Renal cortical epithelial cell (primary cell): ENCODE data around the gene TYSND1. TPM values are rescaled to one million over a fixed set of nuclear protein-coding genes. Genes with fewer than 3 reads are reported as not detected.
A peak's percentile ranks its signal among the peaks of the same experiment; 100 is the strongest.
"Not testable (repeated sequence)": the region's sequence is repeated elsewhere in the genome, so short reads cannot be mapped to it uniquely, and the experiment has no call there.

Source experiments
- DNase-seq: peaks from one replicate; pipeline ENCODE4 v3.0.0-alpha.2; 2011; ENCODE audit warnings: low read depth
- total RNA-seq: library from RNA; depleted of rRNA; stranded (reverse); fragments of >200 nt; gene quantifications from 2 replicates; pipeline ENCODE4 v1.2.3, GENCODE V29; 2014

TYSND1 gene
- total RNA-seq, 1 donor from 2014 or later = 15.6 TPM

DNA sequence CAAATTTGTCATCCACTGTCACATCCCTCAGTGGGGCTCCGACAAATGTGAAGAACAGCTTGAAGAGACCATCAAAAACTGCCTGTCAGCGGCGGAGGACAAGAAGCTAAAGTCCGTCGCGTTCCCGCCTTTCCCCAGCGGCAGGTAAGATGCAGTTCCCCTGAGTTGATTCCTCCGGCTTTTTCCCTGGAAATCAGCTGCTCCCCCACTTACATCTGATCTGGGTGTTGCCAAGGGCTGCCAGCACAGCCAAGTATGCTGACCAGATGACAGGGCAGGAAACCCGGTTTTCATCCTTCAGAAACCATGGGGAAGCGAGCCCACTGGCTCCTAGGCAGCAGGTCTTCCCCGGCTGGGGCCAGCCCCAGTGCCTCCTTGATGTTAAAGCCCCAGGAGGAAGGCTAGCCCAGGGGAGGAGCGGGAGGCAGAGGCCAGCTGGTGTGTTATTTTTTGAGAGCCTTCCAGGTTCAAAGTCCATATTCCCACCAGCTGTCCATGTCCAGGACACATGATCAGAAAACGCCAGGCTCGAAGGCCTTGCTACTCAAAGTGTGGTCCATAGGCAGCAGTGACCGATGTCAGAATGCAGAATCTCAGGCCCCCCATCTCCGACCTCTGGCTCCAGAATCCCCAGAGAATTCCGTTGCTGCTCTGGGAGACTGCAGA is 37.3 kb downstream of the TYSND1 start:
- DNase-seq = no peak

DNA sequence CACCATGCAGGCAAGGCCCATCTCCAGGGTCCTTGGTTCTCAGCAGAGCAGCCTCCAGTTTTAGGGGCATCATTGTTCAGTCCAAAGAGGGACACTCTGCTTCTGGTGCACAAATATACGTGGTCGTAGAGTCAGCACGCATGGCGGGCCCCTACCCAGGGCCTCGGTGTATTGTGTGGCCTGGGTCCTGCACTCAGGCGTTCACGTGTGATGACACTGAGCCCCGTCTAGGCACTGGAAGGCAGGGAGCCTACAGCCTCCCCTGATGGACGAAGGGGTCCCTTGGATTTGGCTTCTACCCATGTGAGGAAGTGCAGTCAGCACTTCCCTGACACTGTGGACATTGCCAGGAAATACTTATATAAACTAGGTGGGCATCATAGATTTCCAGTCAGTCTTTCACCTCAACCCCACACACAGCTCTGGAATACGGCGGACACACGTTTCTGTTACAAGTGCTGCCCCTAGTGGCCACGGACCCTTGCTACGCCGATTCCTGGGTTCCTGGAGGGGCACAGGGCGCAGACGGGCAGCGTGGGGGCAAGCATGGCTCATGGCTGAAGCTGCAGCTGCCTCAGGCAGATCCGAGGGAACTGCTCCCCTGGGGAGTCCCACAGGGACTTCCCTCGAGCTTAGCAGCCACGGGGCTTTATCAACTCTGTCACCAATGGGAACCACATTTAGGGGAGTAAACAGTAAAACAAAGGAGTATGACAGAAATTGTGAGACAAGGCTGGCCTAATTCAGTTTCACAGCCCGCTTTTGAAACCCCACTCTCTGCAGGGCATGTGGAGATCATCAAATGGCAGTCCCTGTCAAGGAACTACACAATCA is 39.3 kb downstream of the TYSND1 start:
- no peak for DNase-seq

DNA sequence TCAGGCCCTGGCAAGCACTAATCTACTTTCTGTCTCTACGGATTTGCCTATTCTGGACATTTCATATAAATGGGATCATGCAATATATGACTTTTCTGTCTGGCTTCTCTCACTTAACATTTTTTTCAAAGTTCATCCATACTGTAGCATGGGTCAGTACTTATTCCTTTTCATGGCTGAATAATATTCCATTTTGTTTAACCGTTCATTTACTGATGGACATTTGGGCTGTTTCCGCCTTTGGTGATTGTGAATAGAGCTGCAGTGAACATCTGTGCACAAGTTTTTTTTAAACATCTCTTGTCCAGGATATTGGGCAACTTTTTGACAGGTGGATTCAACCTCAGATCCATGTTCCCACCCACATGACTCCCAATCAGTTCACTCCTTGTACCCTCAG is 44.8 kb downstream of the TYSND1 start:
- no peak for DNase-seq

DNA sequence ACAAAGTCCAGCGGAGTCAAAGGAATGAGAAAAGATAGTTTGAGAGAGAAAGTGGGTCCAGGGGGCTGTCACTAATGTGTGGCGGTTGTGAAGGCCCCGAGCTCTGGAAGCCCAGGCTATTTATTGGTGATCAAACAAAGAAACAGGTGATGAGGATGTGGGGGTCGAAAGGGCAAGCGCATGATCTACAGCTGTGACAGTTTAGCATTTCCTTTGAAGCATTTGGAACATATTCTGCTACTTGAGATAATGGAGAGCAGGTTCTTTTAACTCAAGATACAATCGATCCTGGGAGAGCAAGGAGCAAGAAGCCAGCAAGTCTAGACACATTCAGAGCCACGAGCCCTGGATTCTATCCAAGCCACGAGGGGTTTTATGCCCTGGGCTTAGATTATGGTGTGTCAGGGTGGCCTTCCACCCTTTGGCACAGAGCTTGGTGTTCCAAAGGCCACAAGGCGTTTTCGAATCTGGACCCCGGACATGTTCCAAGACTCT is 45.4 kb downstream of the TYSND1 start:
- not testable (repeated sequence) for DNase-seq

DNA sequence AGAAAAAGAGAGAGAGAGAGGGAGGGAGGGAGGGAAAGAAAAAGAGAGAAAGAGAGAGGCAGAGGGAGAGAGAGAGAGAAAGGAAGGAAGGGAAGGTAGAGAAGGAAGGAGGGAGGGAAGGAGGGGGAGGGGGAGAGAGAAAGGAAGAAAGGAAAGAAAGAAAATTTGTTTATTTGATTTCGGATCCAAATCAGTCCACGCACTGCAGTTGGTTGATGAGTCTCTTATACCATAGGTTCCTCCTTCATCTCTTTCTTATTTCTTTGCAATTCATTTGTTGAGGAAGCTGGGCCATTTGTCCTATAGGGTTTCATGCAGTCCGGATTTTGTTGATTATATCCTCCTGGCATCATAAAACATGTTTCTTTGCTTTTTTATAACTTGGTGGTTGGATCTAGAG is 48.2 kb downstream of the TYSND1 start:
- no peak for DNase-seq

DNA sequence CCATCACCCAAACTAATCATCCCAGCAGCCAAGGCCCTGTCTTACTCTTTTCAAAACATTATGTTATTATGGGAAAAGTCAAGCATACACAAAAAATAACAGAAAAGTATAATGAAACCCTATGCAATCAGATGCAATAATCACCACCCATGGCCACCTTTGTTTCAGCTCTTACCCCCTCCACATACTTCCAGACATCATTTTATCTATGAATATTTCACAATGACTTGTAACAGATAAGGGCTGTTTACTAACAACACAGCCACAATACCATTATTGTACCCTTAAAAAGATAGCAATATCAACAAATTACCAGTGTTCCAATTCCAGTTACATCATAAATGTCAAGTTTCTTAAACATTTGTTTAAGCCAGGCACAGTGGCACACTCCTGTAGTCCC is 49.0 kb downstream of the TYSND1 start:
- DNase-seq = no peak

DNA sequence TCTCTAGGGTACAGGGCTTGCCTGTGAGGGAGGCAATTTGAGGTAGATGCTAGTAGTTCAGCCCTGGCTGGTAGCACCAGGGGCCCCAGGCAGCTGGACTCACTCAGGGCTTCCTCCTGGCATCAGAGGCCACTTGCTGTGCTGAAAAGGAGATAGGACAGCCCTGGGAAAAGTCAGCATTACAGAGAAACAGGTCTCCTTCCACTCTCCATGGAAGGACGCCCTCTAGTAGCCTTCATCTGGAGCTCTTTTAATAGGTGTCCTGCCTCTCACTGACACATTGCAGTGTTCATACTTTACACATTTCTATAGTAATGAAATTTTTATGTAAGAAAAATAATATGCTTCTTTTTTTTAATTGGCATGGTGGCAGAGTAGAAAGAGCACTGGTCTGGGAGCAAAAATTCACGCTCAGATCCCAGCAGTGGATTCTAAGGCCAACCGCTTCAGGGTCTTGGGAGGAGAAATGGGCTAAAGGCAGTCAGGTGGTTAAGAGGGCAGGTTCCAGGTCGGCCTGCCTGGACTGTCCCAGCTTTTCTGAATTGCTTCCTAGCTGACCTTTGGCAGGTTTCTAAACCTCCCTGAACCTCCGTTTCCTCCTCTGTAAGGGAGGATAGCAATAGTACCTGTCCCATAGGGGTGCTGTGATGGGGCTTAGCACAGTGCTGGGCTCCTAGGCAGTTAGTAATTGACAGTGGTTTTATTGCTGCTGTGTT is 49.6 kb downstream of the TYSND1 start:
- no peak for DNase-seq

DNA sequence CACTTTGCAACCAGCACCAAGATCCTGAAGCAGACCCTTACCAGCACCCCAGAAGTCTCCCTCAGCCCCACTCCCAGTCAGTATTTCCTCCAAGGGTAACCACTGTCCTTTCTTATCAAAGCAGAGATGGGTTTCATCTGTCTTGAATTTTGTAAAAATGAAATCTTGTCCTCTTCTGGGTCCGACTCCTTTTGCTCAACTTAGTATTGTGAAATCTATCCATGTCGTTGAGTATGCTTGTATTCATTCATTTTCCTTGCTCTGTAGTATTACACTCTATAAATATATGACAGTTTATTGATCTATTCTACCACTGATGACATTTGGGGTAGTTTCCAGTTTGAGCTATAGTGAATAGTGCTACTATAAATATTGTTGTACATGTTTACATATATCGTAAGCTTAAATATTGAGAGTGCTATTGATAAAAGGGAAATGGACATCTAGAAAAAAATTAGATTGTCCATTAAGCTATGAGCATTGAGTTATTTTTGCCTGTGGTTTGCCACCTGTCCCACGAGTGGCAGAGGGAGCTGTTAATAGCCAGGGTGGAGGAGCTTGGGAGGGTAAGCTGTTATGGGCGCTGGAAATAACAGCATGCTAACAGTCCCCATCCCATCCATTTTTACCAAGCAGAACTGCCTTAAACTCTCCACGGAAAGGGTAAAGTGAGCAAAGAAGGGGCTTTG is 50.3 kb downstream of the TYSND1 start:
- no peak for DNase-seq

DNA sequence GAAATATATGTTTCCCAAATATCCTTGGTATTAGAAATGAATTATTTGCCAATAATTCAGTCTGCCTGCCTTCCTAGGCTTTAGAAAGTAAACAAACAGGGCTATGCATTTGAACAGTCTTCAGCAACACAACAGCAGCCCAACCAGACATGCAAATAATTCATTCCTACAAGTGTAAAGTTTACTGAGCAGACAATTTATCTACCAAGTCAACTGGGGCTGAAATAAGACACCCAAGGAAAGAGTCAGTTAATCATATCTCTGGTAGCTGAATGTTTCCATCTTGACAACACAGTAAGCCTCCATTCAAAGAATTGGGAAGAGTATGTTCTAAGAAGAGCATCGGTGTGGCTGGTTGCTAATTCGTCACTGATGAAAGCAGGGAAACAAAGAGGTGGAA is 52.2 kb downstream of the TYSND1 start:
- DNase-seq = no peak

DNA sequence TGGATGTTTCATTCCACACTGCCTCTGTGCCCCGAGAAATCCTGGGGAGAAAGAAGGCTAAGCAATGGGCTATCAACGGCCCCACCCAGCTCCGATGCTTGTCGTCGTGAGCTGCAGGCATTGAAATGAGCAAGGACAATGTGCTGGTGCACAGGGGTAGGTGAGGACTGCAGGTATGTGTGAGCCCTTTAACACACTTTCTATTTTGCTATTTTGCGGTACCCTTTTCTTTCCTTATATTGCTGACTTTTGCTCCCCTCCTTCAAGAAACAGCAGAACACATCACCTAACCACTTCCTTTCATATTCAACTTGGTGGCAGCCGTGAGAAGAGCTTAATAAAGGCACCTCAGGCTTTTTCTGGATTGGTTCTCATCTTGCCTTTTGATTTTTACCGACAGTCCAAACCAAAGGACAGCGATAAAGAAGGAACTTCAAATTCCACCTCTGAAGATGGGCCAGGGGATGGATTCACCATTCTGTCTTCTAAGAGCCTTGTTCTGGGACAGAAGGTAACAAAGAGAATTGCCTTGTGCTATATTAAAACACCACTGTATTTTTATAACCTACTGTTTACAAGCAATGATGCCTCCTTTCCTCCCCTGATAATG is 53.1 kb downstream of the TYSND1 start:
- no peak for DNase-seq

DNA sequence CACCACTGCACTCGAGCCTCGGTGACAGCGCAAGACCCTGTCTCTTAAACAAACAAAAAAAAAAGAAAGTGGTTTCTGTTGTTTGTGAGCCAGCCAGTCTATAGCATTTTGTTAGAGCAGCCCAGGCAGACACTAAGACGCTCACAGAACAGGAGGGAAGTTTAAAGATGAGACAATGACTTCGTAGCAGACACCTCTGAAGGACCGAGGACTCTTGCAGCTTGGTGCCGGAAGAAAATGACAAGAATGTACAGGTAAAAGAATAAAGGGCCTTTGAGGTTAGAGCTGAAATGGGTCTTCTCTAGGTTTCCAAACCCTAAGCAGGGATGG is 54.1 kb downstream of the TYSND1 start:
- no peak for DNase-seq

DNA sequence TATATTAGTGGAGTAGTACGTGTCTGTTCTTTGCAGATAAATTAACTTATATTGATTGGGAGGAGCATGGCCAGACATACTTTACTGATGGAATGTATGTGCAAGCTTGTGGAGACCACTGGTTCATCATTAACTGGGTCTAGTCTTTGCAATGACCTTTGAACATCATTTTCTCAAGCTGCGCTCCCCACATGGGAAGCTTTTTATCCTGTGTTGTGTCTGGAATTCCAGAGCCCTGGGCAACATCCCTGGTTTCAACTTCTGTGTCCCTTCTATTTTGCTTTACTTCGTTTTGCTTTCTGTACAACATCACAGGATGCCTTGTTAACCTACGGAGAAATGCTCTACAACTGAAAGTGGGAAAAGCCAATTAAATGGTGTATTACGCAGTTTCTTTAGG is 55.5 kb downstream of the TYSND1 start:
- DNase-seq = peak; percentile 77

DNA sequence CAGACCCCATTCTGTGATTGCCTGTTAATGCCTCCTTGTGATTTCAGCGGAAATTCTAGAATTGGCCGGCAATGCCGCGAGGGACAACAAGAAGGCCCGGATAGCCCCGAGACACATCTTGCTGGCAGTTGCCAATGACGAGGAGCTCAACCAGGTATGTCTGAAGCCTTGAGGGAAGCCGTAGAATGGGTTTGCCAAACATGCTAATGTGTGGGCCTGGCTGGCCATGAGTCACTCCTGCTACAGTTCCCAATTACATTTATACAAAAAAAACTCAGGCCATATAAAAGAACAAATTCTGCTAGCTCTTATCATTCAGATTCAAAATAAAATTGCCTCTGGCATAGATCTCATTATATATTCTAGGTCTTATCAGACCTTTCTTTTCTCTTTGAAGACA is 56.5 kb downstream of the TYSND1 start:
- peak; percentile 33 for DNase-seq

DNA sequence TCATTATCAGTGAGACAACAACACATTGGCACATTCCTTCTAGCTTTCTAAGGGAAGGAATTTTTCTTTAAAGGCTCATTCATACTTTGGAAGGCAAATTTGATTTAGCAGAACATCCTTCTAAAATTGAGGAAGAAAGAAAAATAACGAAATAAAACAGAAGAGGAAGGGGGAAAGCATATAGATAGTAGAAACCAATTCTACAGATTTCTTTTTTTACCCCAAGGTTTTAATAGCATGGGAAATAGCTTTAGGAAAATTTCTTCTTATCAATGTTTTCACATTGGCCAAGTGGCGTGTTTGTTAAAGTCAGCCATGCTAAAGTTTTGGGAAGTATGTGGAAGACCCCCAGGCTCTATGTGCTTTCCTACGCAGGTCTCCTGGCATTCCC is 58.2 kb downstream of the TYSND1 start:
- no peak for DNase-seq

Other genes with a start within 250 kb of the TYSND1 start
- gene MACROH2A2, start 93.9 kb downstream of the TYSND1 start, total RNA-seq = 21.4 and 28.0 TPM in 2 replicates
- 2.8 and 6.7 TPM in 2 replicates for gene AIFM2, start 13.9 kb downstream of the TYSND1 start, total RNA-seq
- 158 and 257 TPM in 2 replicates for gene SAR1A, start 23.8 kb upstream of the TYSND1 start, total RNA-seq
- gene PPA1, start 86.7 kb upstream of the TYSND1 start, total RNA-seq = 303 and 587 TPM in 2 replicates
- under 0.01 TPM in 1 of 2 replicates, not detected in the other for gene NPFFR1, start 137.3 kb upstream of the TYSND1 start, total RNA-seq
- 27.4 and 41.8 TPM in 2 replicates for gene LRRC20, start 235.9 kb upstream of the TYSND1 start, total RNA-seq